Neuronal stem cell (in vitro differentiated cells): ENCODE data around the gene KRTAP5-2.
A peak's percentile ranks its signal among the peaks of the same experiment; 100 is the strongest.

Experiments
- DNase-seq: peaks from one replicate; pipeline ENCODE4 v3.0.0-alpha.2; 2013; ENCODE audit warnings: low spot score
- H2AFZ ChIP-seq: one replicate; pipeline ENCODE4 v1.6.1; 2013; ENCODE audit warnings: mild to moderate bottlenecking, low read length, inconsistent platforms
- H2AK5ac ChIP-seq: 2 replicates; pipeline ENCODE4 v1.6.1; 2013; ENCODE audit warnings: low read depth, mild to moderate bottlenecking, inconsistent platforms, low read length, moderate library complexity, mixed read lengths
- H2BK120ac ChIP-seq: 2 replicates; pipeline ENCODE4 v1.6.1; 2013; ENCODE audit warnings: low read depth, mild to moderate bottlenecking, inconsistent platforms, low read length, moderate library complexity, mixed read lengths
- H2BK12ac ChIP-seq: one replicate; pipeline ENCODE4 v1.6.1; 2013; ENCODE audit warnings: low read length, inconsistent platforms
- H2BK15ac ChIP-seq: 2 replicates; pipeline ENCODE4 v1.6.1; 2013; ENCODE audit warnings: mild to moderate bottlenecking, low read length, inconsistent platforms, mixed read lengths
- H2BK5ac ChIP-seq: one replicate; pipeline ENCODE4 v1.6.1; 2013; ENCODE audit warnings: inconsistent platforms, mild to moderate bottlenecking, low read length, moderate library complexity
- H3K14ac ChIP-seq: one replicate; pipeline ENCODE4 v1.6.1; 2013; ENCODE audit warnings: low read length, inconsistent platforms
- H3K18ac ChIP-seq: 2 replicates; pipeline ENCODE4 v1.6.1; 2013; ENCODE audit warnings: low read length, inconsistent platforms
- H3K23ac ChIP-seq: 2 replicates; pipeline ENCODE4 v1.6.1; 2013; ENCODE audit warnings: low read depth, mild to moderate bottlenecking, mixed read lengths, low read length, inconsistent platforms; ENCODE audit not compliant: poor library complexity
- H3K27ac ChIP-seq: replicated peaks from 3 replicates; pipeline ENCODE4 v1.5.1; 2013; ENCODE audit warnings: low read length, inconsistent platforms
- H3K27me3 ChIP-seq, 3 experiments: 2 replicates each; pipeline ENCODE4 v1.6.1; 2013; ENCODE audit warnings: low read length in 3 of 3, mild to moderate bottlenecking in 2 of 3, inconsistent platforms in 1 of 3, low read depth in 1 of 3, mixed read lengths in 1 of 3, moderate library complexity in 1 of 3; ENCODE audit not compliant: control insufficient read depth in 3 of 3, insufficient read depth in 3 of 3
- H3K36me3 ChIP-seq, 2 donors: replicated peaks in 1 of 2; 2 replicates each; pipeline ENCODE4 v1.6.1; 2013; ENCODE audit warnings: low read length in 2 of 2; ENCODE audit not compliant: control insufficient read depth in 2 of 2, insufficient read depth in 2 of 2
- H3K4ac ChIP-seq: 2 replicates; pipeline ENCODE4 v1.6.1; 2013; ENCODE audit warnings: inconsistent platforms, mild to moderate bottlenecking, low read length, moderate library complexity
- H3K4me1 ChIP-seq, 2 donors: 1 replicate in 1 of 2; 2 replicates in 1 of 2; pipeline ENCODE4 v1.6.1; 2013; ENCODE audit warnings: low read length in 2 of 2, low read depth in 1 of 2; ENCODE audit not compliant: control insufficient read depth in 2 of 2, insufficient read depth in 1 of 2
- H3K4me2 ChIP-seq: one replicate; pipeline ENCODE4 v1.6.1; 2013; ENCODE audit warnings: mild to moderate bottlenecking, low read length, inconsistent platforms; ENCODE audit not compliant: insufficient read depth, poor library complexity, severe bottlenecking
- H3K4me3 ChIP-seq, 2 donors: 2 replicates each; pipeline ENCODE4 v1.5.1; 2013; ENCODE audit warnings: low read length in 2 of 2, mild to moderate bottlenecking in 2 of 2, inconsistent platforms in 1 of 2, moderate library complexity in 1 of 2
- H3K79me1 ChIP-seq: one replicate; pipeline ENCODE4 v1.6.1; 2013; ENCODE audit warnings: low read depth, mild to moderate bottlenecking, inconsistent platforms, low read length, moderate library complexity
- H3K9ac ChIP-seq: one replicate; pipeline ENCODE4 v1.6.1; 2013; ENCODE audit warnings: mild to moderate bottlenecking, low read depth, low read length, inconsistent platforms; ENCODE audit not compliant: poor library complexity
- H3K9me3 ChIP-seq, 2 donors: replicated peaks in 1 of 2; 2 replicates each; pipeline versions ENCODE3 to v1.6.1; 2013; ENCODE audit warnings: low read length in 2 of 2, mild to moderate bottlenecking in 2 of 2, inconsistent platforms in 1 of 2, low read depth in 1 of 2, mixed read lengths in 1 of 2, moderate library complexity in 1 of 2; ENCODE audit not compliant: control insufficient read depth in 2 of 2, insufficient read depth in 1 of 2
- H4K8ac ChIP-seq: one replicate; pipeline ENCODE4 v1.6.1; 2013; ENCODE audit warnings: low read depth, mild to moderate bottlenecking, inconsistent platforms, low read length, moderate library complexity
- H4K91ac ChIP-seq: one replicate; pipeline ENCODE4 v1.6.1; 2013; ENCODE audit warnings: low read length, low read depth, mild to moderate bottlenecking, inconsistent platforms; ENCODE audit not compliant: poor library complexity
- WGBS, 2 donors: extraction: QIAGEN DNeasy Blood & Tissue Kit; methylation state at CpG; one replicate each; pipeline ENCODE4 v1.1.7; 2013; ENCODE audit warnings: missing lambda C conversion rate in 2 of 2, mixed read lengths in 1 of 2; ENCODE audit not compliant: insufficient read length in 2 of 2, insufficient replicate concordance in 1 of 2; ENCODE audit errors: extremely low coverage in 2 of 2; 5-methylcytosine and 5-hydroxymethylcytosine counted together

KRTAP5-2 gene

DNA sequence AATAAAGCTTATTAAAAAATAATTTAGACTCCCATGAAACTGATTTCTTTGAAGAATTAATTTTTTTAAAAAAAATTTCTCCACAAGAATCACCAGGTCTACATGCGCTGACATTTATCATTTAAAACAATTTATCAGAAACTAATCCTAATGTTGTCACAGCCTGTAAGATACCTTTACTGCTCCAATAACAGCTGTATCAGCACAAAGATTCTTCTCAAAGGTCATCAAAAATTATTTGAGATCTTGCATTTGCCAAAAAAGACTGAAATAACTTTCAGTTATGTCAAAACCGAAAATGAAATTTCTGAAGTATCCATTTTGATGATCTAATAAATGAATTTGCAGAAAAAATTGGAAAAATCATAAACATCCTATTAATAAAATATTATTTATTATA, 39.5 kb upstream of the KRTAP5-2 start:
- WGBS, 2 donors, result no CpG with 5 or more reads among the region's 2 CpGs

DNA sequence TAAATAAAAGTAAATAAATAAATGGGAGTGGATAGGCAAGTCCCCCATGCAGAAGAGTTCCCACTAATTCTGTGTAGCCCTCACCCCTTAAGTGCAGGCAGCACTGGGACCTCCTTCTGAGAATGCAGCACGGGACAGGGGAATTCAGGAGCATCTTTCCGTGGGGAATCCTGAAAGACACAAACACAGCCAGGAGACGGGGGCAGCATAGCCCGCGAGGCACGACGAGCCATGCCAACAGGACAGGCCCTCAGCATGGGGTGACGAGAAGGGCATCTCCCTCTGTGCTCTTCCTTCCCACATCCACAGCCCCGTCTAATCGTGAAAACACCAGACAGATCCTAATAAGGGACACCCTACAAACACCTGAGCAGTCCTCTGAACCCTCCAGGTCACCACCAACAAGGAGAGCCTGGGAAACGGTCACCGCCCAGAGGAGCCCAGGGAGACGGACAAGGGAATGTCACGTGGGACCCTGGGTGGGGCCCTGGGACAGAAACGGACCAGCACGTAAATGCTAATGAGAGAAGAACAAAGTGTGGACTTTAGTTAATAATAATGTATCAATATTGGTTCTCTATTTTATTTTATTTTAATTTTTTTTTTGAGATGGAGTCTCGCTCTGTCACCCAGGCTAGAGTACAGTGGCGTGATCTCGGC, 38.3 kb upstream of the KRTAP5-2 start:
- H3K27me3 ChIP-seq, result peaks cover 0 to 43% (median 0%) of the 10 kb centered on the region in 3 experiments
- no peak overlapping the region for H2AFZ ChIP-seq
- no peak for DNase-seq
- no peak overlapping the region for H3K4me2 ChIP-seq
- peak overlapping the region; percentile 67 for H2BK15ac ChIP-seq
- H4K8ac ChIP-seq, result no peak overlapping the region
- H3K4me1 ChIP-seq, result no peaks in the 10 kb centered on the region
- no peak overlapping the region for H3K27ac ChIP-seq
- H3K9ac ChIP-seq, result no peak overlapping the region
- no peak overlapping the region for H3K18ac ChIP-seq
- no peak overlapping the region for H2BK120ac ChIP-seq
- H3K4me3 ChIP-seq, result no peak overlapping the region
- H3K14ac ChIP-seq, result peak overlapping the region; percentile 82
- H3K4ac ChIP-seq, result peak overlapping the region; percentile 66
- H2AK5ac ChIP-seq, result peak overlapping the region; percentile 70
- H2BK5ac ChIP-seq, result peak overlapping the region; percentile 39
- H3K36me3 ChIP-seq, result no peaks in the 10 kb centered on the region
- no peaks in the 10 kb centered on the region for H3K79me1 ChIP-seq
- H3K23ac ChIP-seq, result peak overlapping the region; percentile 80
- H2BK12ac ChIP-seq, result no peak overlapping the region
- H4K91ac ChIP-seq, result no peak overlapping the region
- no CpG with 5 or more reads among the region's 19 CpGs for WGBS, 2 donors
- no peaks in the 10 kb centered on the region for H3K9me3 ChIP-seq

More for the DNA sequence above, 39.5 kb upstream of the KRTAP5-2 start:
- H2BK15ac ChIP-seq, result no peak overlapping the region
- H3K4me1 ChIP-seq, result no peaks in the 10 kb centered on the region
- H3K9ac ChIP-seq, result no peak overlapping the region
- H3K9me3 ChIP-seq, result no peaks in the 10 kb centered on the region
- H4K8ac ChIP-seq, result no peak overlapping the region
- H3K18ac ChIP-seq, result no peak overlapping the region
- no peak overlapping the region for H2BK120ac ChIP-seq
- no peak overlapping the region for H3K23ac ChIP-seq
- H2BK5ac ChIP-seq, result no peak overlapping the region
- no peak overlapping the region for H3K4ac ChIP-seq
- H3K27me3 ChIP-seq, result peaks cover 0 to 39% (median 0%) of the 10 kb centered on the region in 3 experiments
- no peak overlapping the region for H3K14ac ChIP-seq
- no peak overlapping the region for H3K4me3 ChIP-seq
- H2AFZ ChIP-seq, result no peak overlapping the region
- H4K91ac ChIP-seq, result no peak overlapping the region
- no peaks in the 10 kb centered on the region for H3K36me3 ChIP-seq
- no peaks in the 10 kb centered on the region for H3K79me1 ChIP-seq
- no peak for DNase-seq
- H2BK12ac ChIP-seq, result no peak overlapping the region
- no peak overlapping the region for H2AK5ac ChIP-seq
- no peak overlapping the region for H3K27ac ChIP-seq
- no peak overlapping the region for H3K4me2 ChIP-seq

DNA sequence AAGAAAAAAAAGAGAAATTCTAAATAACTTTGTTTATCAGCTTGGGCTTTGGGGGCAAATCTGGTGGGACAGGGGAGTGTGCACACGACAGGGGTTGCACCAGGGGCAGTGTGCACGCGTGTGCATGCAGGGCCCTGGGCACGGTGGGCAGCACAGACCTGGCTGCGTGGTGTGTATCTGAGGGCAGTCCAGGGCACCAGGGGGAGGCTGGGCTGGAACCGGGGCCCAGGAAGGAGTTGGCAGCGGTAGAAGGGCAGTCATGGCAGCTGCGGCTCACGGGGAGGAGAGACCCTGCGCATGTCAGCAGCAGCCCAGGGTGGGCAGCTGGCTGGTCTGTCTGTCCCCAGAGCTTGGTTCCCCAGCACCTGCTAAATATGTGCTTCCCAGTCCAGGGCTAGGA, 35.8 kb upstream of the KRTAP5-2 start:
- Histone ChIP-seq H3K4me3 (peak overlapping the region in 1 of 2 donors; percentile 56), H3K27ac (no peak overlapping the region), H3K9ac (no peak overlapping the region), H3K4me1 (no peaks in the 10 kb centered on the region), H3K27me3 (peaks cover 0 to 32% (median 0%) of the 10 kb centered on the region in 3 experiments), H3K23ac (no peak overlapping the region), H3K36me3 (no peaks in the 10 kb centered on the region), H3K18ac (peak overlapping the region; percentile 87), H3K9me3 (no peaks in the 10 kb centered on the region), H3K4ac (no peak overlapping the region), H2BK12ac (no peak overlapping the region), H3K14ac (peak overlapping the region; percentile 97), H2AFZ (no peak overlapping the region), H2AK5ac (peak overlapping the region; percentile 28), H4K8ac (no peak overlapping the region), H2BK120ac (no peak overlapping the region), H3K4me2 (no peak overlapping the region), H2BK5ac (no peak overlapping the region), H3K79me1 (no peaks in the 10 kb centered on the region), H4K91ac (no peak overlapping the region), H2BK15ac (no peak overlapping the region)
- WGBS, 2 donors, result no CpG with 5 or more reads among the region's 10 CpGs
- DNase-seq, result no peak

DNA sequence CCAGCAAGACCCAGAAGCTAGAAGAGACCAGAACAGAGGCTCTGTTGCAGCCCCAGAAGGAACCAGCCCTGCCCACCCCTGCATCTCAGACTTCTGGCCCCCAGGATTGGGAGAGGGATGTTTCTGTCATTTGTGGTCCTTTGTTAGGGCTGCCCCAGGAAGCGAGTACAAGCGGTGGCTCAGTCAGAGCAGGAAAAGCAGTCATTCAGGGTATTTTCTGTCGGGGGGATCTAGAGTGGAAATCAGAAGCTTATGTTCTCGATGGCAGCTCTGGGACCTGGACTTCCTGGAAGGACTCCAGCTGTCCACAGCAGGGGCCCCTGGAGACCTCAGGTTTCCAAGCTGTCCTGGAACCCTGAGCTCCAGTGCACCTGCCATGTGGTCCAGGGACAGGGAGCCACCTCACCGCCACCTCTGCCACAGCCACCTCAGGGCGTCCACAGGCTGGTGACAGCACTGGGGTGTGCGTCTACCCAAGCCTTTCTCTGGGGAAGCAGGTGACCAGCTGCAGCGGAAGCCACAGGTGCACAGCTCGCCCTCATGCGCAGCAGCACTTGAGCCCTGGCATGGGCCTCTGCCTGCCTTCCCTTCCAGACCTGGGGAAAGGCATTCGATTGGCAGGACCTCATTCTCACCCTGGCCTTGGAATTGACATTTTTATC, 34.1 kb upstream of the KRTAP5-2 start:
- H4K91ac ChIP-seq, result no peak overlapping the region
- no peak overlapping the region for H3K4ac ChIP-seq
- H3K4me2 ChIP-seq, result no peak overlapping the region
- H3K18ac ChIP-seq, result peak overlapping the region; percentile 20
- H2BK12ac ChIP-seq, result no peak overlapping the region
- H2BK5ac ChIP-seq, result no peak overlapping the region
- peak overlapping the region; percentile 34 for H3K23ac ChIP-seq
- peak overlapping the region; percentile 78 for H3K14ac ChIP-seq
- H3K4me3 ChIP-seq, result no peak overlapping the region
- no peak overlapping the region for H3K27ac ChIP-seq
- H2BK120ac ChIP-seq, result no peak overlapping the region
- no peak overlapping the region for H4K8ac ChIP-seq
- H3K27me3 ChIP-seq, result peaks cover 0 to 27% (median 0%) of the 10 kb centered on the region in 3 experiments
- no peak overlapping the region for H3K9ac ChIP-seq
- peak overlapping the region; percentile 30 for H2BK15ac ChIP-seq
- DNase-seq, result no peak
- H3K4me1 ChIP-seq, result no peaks in the 10 kb centered on the region
- WGBS, 2 donors, result no CpG with 5 or more reads among the region's 11 CpGs
- H2AK5ac ChIP-seq, result peak overlapping the region; percentile 86
- H3K36me3 ChIP-seq, result no peaks in the 10 kb centered on the region
- no peaks in the 10 kb centered on the region for H3K79me1 ChIP-seq
- no peak overlapping the region for H2AFZ ChIP-seq
- H3K9me3 ChIP-seq, result no peaks in the 10 kb centered on the region
